ENCODE data around the gene KLHL8. TPM values are rescaled to one million over a fixed set of nuclear protein-coding genes. Genes with fewer than 3 reads are reported as not detected.

The KLHL8 gene
- total and polyA plus RNA-seq, 12 donors = 2.4 to 15.0 (median 11.7) TPM

DNA sequence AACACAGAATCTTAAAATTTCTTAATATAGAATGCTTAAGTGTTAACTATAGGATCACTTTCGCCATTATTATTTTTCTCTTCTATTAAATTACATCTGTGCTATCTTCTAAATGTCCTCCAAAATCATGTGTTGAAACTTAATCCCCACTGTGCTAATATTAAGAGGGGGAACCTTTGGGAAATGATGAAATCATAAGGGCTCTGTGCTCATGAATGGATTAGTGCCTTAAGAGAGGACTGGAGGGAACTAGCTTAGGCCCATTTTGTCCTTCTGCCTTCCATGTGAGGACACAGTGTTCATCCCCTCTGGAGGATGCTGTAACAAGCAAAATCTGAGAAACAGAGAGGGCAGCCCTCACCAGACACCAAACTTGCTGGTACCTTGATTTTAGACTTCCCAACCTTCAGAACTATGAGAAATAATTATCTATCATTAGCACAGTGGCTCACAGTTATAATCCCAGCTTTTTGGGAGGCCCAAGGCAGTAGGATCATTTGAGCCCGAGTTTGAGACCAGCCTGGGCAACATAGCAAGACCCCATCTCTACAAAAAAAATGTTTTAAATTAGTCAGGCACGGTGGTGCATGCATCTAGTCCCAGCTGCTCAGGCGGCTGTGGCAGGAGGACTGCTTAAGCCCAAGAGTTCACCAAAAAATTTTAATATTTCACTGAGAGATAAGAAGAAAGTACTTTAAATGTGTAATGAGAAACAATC is 26.3 kb downstream of the KLHL8 start:
- no peak overlapping the region for H3K4me3 ChIP-seq
- no peaks in the 10 kb centered on the region for H3K4me1 ChIP-seq
- no peaks in the 10 kb centered on the region for H3K9me3 ChIP-seq
- intact Hi-C loops (cut with DNase I) = no loop called here
- 94 to 98% methylated on average over 4 of the region's 4 CpGs for WGBS, 2 donors
- no peak overlapping the region for H3K27ac ChIP-seq
- no peaks in the 10 kb centered on the region for H3K27me3 ChIP-seq
- DNase-seq (no peak), ATAC-seq (no peak)
- peaks cover 0 to 7% (median 0%) of the 10 kb centered on the region in 9 donors for H3K36me3 ChIP-seq
- TF ChIP-seq, protein P1, sequence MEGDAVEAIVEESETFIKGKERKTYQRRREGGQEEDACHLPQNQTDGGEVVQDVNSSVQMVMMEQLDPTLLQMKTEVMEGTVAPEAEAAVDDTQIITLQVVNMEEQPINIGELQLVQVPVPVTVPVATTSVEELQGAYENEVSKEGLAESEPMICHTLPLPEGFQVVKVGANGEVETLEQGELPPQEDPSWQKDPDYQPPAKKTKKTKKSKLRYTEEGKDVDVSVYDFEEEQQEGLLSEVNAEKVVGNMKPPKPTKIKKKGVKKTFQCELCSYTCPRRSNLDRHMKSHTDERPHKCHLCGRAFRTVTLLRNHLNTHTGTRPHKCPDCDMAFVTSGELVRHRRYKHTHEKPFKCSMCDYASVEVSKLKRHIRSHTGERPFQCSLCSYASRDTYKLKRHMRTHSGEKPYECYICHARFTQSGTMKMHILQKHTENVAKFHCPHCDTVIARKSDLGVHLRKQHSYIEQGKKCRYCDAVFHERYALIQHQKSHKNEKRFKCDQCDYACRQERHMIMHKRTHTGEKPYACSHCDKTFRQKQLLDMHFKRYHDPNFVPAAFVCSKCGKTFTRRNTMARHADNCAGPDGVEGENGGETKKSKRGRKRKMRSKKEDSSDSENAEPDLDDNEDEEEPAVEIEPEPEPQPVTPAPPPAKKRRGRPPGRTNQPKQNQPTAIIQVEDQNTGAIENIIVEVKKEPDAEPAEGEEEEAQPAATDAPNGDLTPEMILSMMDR (IDR thresholded peaks at IDR 0.05) = no peak

DNA sequence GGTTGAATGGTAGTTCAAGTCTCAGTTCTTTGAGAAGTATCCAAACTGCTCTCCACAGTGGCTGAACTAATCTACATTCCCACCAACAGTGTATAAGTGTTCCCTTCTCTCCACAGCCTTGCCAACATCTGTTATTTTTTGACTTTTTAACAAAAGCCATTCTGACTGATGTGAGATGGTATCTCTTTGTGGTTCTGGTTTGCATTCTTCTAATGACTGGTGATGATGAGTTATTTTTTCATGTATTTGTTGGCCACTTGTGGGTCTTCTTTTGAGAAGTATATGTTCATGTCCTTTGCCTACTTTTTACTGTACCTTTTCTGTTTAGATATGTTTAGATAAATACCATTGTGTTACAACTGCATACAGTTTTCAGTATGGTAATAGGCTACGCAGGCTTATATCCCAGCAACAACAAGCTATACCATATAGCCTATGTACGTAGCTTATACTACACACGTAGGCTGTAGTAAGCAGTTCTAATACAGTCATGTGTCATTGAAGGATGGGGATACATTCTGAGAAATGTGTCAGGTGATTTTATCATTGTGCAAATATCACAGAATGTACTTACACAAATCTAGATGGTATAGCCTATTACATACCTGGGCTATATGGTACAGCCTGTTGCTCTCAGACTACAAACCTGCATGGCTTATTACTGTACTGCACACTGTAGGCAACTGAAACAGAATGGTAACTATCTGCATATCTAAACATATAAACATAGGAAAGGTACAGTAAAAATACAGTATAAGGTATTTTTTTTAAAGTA is 28.1 kb downstream of the KLHL8 start:
- Histone ChIP-seq H3K27me3 (no peaks in the 10 kb centered on the region), H3K36me3 (peaks cover 0 to 7% (median 0%) of the 10 kb centered on the region in 9 donors), H3K4me1 (peaks cover 0 to 4% (median 0%) of the 10 kb centered on the region in 9 donors), H3K4me3 (no peak overlapping the region), H3K27ac (no peak overlapping the region), H3K9me3 (no peaks in the 10 kb centered on the region)
- DNase-seq (no peak), ATAC-seq (no peak)
- 97 to 100% methylated on average over 3 of the region's 3 CpGs for WGBS, 2 donors
- intact Hi-C loops (cut with DNase I) = no loop called here
- TF ChIP-seq, protein P1 (IDR thresholded peaks at IDR 0.05) = no peak

DNA sequence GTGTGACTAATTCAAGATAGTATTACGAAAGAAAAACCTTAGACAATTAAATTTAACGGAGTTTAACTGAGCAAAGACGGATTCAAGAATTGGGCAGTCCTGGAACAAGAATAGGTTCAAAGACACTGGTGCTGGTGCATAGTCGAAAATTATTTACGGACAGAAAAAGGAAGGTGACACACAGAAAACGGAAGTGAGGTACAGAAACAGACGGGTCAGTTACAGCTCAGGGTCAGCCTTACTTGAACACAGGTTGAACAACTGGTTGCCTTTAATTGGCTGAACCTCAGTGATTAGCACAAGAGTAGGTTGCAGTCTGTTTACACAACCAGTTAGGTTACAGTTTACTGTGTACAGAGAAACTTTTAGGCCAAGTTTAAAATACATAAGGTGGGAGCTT is 31.5 kb downstream of the KLHL8 start:
- Histone ChIP-seq H3K4me3 (no peak overlapping the region), H3K27me3 (no peaks in the 10 kb centered on the region), H3K27ac (no peak overlapping the region), H3K36me3 (peaks cover 0 to 7% (median 0%) of the 10 kb centered on the region in 9 donors), H3K4me1 (peaks cover 0 to 4% (median 0%) of the 10 kb centered on the region in 9 donors), H3K9me3 (no peaks in the 10 kb centered on the region)
- intact Hi-C loops (cut with DNase I) = no loop called here
- DNase-seq (no peak), ATAC-seq (no peak)
- 96 to 97% methylated on average over 7 of the region's 7 CpGs for WGBS, 2 donors
- TF ChIP-seq, protein P1 (IDR thresholded peaks at IDR 0.05) = no peak

DNA sequence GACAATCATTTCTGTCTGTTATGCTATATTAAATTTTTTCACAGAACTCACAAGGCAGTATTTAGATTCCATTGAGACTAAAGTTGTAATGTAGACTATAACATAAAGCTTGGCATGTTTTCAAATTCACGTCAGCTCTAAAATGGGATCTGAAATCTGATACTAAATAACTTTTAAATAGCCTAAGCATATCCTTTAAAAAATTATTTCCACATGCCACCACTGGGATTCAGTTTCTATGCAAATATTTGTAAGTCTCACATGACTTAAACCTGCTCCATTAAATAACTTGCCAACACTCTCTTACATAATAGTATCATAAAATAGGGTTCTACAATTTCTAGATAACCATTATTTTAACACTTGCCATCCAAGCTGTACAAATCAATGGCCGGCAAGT is 32.4 kb downstream of the KLHL8 start:
- intact Hi-C loops (cut with DNase I) = no loop called here
- Histone ChIP-seq H3K36me3 (peaks cover 0 to 7% (median 0%) of the 10 kb centered on the region in 9 donors), H3K27ac (no peak overlapping the region), H3K27me3 (no peaks in the 10 kb centered on the region), H3K9me3 (no peaks in the 10 kb centered on the region), H3K4me1 (peaks cover 0 to 4% (median 0%) of the 10 kb centered on the region in 9 donors), H3K4me3 (no peak overlapping the region)
- DNase-seq (no peak), ATAC-seq (no peak)
- 67 to 69% methylated on average over 2 of the region's 2 CpGs for WGBS, 2 donors
- TF ChIP-seq, protein P1 (IDR thresholded peaks at IDR 0.05) = no peak

Data from heart right ventricle (tissue), 16 donors.